ENCODE results near the gene TRIOBP. TPM values are rescaled to one million over a fixed set of nuclear protein-coding genes. Genes with fewer than 3 reads are reported as not detected.

Gene TRIOBP
- total RNA-seq, 4 donors from 2014 or later = 58.6 to 71.6 (median 64.3) TPM

DNA sequence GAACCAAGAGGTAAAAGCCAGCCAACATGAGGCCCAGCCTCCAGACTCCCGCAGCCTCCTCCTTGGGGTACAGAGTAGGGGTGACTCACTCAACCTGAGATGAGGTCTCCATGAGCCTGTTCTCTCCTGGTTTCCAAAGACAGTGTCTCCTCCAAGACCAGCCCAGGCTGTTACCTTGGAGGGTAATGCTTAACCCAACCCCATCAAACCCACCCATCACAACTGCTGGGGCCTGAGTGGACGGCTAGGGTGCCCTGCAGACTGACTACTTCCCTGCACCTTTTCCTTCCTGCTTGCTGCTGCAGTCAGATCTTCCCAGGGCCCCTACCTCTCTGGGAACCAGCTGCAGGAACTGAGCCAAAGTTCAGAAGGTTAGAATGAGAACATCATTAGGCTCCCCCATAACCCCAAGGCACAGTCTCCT is 15.8 kb upstream of the TRIOBP start:
- H3K9me3 ChIP-seq = no peaks in the 10 kb centered on the region
- no peak overlapping the region for H3K4me3 ChIP-seq
- no peak for DNase-seq (ENCODE audit: low spot score in 2 of 2)
- 80% methylated on average over 1 of the region's 2 CpGs for WGBS
- no peaks in the 10 kb centered on the region for H3K27me3 ChIP-seq
- TF ChIP-seq, protein P1, sequence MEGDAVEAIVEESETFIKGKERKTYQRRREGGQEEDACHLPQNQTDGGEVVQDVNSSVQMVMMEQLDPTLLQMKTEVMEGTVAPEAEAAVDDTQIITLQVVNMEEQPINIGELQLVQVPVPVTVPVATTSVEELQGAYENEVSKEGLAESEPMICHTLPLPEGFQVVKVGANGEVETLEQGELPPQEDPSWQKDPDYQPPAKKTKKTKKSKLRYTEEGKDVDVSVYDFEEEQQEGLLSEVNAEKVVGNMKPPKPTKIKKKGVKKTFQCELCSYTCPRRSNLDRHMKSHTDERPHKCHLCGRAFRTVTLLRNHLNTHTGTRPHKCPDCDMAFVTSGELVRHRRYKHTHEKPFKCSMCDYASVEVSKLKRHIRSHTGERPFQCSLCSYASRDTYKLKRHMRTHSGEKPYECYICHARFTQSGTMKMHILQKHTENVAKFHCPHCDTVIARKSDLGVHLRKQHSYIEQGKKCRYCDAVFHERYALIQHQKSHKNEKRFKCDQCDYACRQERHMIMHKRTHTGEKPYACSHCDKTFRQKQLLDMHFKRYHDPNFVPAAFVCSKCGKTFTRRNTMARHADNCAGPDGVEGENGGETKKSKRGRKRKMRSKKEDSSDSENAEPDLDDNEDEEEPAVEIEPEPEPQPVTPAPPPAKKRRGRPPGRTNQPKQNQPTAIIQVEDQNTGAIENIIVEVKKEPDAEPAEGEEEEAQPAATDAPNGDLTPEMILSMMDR (IDR thresholded peaks at IDR 0.05) = no peak
- H3K36me3 ChIP-seq = peaks cover 4% of the 10 kb centered on the region
- H3K27ac ChIP-seq = no peak overlapping the region
- H3K4me1 ChIP-seq = peaks cover 46% of the 10 kb centered on the region

DNA sequence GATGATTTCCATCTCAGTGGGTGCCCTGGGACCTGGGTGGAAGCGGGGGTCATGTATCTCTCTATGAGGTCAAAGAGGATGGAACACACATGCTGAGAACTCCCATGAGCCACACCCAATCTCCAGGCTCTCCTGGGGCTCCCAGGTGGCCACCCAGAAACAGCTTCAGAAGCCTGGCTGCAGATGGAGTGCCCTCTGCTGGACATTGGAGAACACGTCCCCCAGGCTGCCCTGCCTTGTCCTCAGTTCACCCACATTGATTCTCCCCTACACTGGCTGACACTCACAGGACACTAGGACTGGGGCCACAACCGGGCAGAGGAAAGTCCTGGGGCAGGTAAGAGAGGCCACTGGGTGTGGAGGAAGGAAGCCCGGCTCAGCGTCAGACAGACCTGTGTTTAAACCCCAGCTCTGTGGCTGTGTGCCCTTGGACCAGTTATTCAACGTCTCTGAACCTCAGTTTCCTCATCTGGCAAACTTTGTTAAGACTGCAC is 15.2 kb upstream of the TRIOBP start:
- H3K4me1 ChIP-seq = peaks cover 42% of the 10 kb centered on the region
- peak in 1 of 2 donors; percentile 89 for DNase-seq (ENCODE audit: low spot score in 2 of 2)
- no peak overlapping the region for H3K27ac ChIP-seq
- peaks cover 4% of the 10 kb centered on the region for H3K36me3 ChIP-seq
- no peak overlapping the region for H3K4me3 ChIP-seq
- no peaks in the 10 kb centered on the region for H3K27me3 ChIP-seq
- 0% methylated on average over 2 of the region's 6 CpGs for WGBS
- TF ChIP-seq EP300 (IDR thresholded peaks at IDR 0.05) = no peak
- TF ChIP-seq POLR2A (IDR thresholded peaks at IDR 0.05) = no peak
- TF ChIP-seq, protein P1 (IDR thresholded peaks at IDR 0.05) = peak; percentile 66 to 84
- no peak for TF ChIP-seq POLR2AphosphoS5 (IDR thresholded peaks at IDR 0.05)
- no peaks in the 10 kb centered on the region for H3K9me3 ChIP-seq

DNA sequence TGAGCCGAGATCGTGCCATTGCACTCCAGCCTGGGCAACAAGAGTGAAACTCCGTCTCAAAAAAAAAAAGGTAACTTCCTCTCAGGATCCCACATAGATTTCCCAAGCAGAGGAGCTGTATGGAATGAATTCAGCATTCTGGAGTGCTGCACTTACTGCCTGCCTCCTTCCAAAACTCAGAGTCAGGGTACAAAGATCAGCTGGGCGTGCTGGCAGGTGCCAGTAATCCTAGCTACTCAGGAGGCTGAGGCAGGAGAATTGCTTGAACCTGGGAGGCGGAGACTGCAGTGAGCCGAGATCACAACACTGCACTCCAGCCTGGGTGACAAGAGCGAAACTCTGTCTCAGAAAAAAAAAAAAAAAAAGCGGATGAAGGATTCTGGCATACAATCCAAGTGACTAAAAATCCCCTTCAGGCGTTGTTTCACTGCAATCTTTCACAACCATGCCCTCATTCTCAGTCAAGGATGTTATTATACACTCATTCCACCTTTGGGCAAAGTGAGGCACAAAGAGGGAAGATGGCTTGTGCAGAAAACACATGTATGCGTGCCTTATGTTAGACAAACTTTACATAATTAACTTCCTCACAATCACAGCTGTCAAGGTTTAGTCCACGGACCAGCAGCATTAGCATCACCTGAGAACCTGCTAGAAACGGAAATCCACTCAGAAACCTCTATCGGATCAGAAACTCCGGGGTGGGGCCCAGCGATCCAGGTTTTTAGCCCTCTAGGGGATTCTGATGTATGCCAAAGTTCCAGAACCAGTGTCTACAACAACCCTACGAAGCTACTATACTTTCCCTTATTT is 11.8 kb upstream of the TRIOBP start:
- peaks cover 32% of the 10 kb centered on the region for H3K4me1 ChIP-seq
- H3K9me3 ChIP-seq = no peaks in the 10 kb centered on the region
- H3K27me3 ChIP-seq = no peaks in the 10 kb centered on the region
- no peak overlapping the region for H3K4me3 ChIP-seq
- DNase-seq (ENCODE audit: low spot score in 2 of 2) = no peak
- WGBS = 53% methylated on average over 16 of the region's 16 CpGs
- no peak overlapping the region for H3K27ac ChIP-seq
- TF ChIP-seq POLR2AphosphoS5 (IDR thresholded peaks at IDR 0.05) = no peak
- no peak for TF ChIP-seq POLR2A (IDR thresholded peaks at IDR 0.05)
- no peak for TF ChIP-seq EP300 (IDR thresholded peaks at IDR 0.05)
- TF ChIP-seq, protein P1 (IDR thresholded peaks at IDR 0.05) = no peak
- peaks cover 10% of the 10 kb centered on the region for H3K36me3 ChIP-seq

DNA sequence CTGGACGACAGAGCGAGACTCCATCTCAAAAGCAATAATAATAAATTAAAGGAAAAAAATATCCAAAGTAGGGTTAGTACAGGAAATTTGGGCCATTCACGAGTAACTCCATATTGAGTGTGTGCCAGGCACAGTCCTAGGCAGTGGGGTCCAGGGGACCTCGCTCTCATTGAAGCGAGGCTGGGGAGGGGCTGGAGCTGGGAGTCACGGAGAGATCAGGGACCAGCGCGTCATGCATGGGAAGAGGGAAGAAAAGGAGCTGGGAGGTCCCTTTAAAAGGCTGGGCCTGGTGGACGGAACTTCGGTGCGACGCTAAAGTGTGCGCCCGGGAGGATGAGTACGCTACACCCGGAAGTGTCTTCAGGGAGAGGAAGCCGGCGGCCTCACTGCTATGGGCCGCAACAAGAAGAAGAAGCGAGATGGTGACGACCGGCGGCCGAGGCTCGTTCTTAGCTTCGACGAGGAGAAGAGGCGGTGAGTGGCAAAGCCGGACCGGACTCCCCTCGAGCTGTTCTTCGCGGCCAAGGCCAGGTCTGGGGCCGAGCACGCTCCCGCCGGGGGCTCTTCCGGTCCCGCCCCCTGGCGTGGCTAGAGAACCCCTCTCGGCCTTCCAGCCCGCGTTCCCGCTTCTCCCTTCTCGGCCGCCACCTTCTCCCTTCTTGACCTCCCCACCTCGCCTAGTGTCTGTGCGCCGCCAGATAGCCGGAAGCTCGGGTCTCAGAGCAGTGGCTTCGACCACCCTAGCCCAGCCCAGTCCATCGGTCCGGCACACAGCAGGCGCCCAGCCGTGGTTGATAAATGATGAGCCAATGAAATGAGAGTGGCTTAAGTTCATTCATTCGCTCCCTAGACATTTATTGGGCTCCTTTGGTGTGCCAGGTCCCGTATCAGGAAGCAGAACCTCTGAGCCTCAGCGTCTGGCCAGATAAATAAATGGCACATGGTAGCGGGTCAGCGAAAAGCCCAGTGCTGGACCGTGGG is 10.6 kb upstream of the TRIOBP start, which contains the start of gene NOL12:
NOL12 (plus strand) TSS at position 342 of the 981 bp plus-strand sequence; CDS start at position 392, 50 bp downstream.
- TF ChIP-seq POLR2AphosphoS5 (IDR thresholded peaks at IDR 0.05) = peak in 2 of 3 donors; percentile 70 to 89
- TF ChIP-seq EP300 (IDR thresholded peaks at IDR 0.05) = no peak
- TF ChIP-seq, protein P1 (IDR thresholded peaks at IDR 0.05) = no peak
- peak in 1 of 2 donors; percentile 21 for TF ChIP-seq POLR2A (IDR thresholded peaks at IDR 0.05)

More for the DNA sequence above, 10.6 kb upstream of the TRIOBP start, which contains the start of gene NOL12:
- H3K27me3 ChIP-seq = no peaks in the 10 kb centered on the region
- H3K9me3 ChIP-seq = no peaks in the 10 kb centered on the region
- WGBS = 2% methylated on average over 57 of the region's 62 CpGs
- H3K36me3 ChIP-seq = peaks cover 21% of the 10 kb centered on the region
- peak within 1 kb of the TSS; percentile 96 for H3K4me3 ChIP-seq
- peak; percentile 86 to 90 for DNase-seq (ENCODE audit: low spot score in 2 of 2)
- H3K4me1 ChIP-seq = peaks cover 41% of the 10 kb centered on the region
- peak within 1 kb of the TSS; percentile 85 for H3K27ac ChIP-seq

All from suprapubic skin (tissue), 4 donors.